ENCODE results near the gene RWDD4.

RWDD4 gene

GRCh38 chr4:183610613-183611012 is 48.4 kb downstream of the RWDD4 start:
- no peak overlapping the region for H3K4me3 ChIP-seq (ENCODE audit: control insufficient read depth, low read depth, low read length)
- DNase-seq (ENCODE audit: low read depth), result no peak
- TF ChIP-seq, protein P1, sequence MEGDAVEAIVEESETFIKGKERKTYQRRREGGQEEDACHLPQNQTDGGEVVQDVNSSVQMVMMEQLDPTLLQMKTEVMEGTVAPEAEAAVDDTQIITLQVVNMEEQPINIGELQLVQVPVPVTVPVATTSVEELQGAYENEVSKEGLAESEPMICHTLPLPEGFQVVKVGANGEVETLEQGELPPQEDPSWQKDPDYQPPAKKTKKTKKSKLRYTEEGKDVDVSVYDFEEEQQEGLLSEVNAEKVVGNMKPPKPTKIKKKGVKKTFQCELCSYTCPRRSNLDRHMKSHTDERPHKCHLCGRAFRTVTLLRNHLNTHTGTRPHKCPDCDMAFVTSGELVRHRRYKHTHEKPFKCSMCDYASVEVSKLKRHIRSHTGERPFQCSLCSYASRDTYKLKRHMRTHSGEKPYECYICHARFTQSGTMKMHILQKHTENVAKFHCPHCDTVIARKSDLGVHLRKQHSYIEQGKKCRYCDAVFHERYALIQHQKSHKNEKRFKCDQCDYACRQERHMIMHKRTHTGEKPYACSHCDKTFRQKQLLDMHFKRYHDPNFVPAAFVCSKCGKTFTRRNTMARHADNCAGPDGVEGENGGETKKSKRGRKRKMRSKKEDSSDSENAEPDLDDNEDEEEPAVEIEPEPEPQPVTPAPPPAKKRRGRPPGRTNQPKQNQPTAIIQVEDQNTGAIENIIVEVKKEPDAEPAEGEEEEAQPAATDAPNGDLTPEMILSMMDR (IDR thresholded peaks at IDR 0.05; ENCODE audit: control insufficient read depth, insufficient read depth, low read depth, low read length, missing control alignments), result no peak

GRCh38 chr4:183610033-183610432 is 49.0 kb downstream of the RWDD4 start:
- TF ChIP-seq, protein P1 (IDR thresholded peaks at IDR 0.05; ENCODE audit: control insufficient read depth, insufficient read depth, low read depth, low read length, missing control alignments), result no peak
- no peak for DNase-seq (ENCODE audit: low read depth)

GRCh38 chr4:183609151-183609550 is 49.8 kb downstream of the RWDD4 start:
- no peak for DNase-seq (ENCODE audit: low read depth)
- TF ChIP-seq, protein P1 (IDR thresholded peaks at IDR 0.05; ENCODE audit: control insufficient read depth, insufficient read depth, low read depth, low read length, missing control alignments), result no peak
- H3K4me3 ChIP-seq (ENCODE audit: control insufficient read depth, low read depth, low read length), result no peak overlapping the region

More at GRCh38 chr4:183610033-183610432, 49.0 kb downstream of the RWDD4 start:
- H3K4me3 ChIP-seq (ENCODE audit: control insufficient read depth, low read depth, low read length), result no peak overlapping the region

DNA sequence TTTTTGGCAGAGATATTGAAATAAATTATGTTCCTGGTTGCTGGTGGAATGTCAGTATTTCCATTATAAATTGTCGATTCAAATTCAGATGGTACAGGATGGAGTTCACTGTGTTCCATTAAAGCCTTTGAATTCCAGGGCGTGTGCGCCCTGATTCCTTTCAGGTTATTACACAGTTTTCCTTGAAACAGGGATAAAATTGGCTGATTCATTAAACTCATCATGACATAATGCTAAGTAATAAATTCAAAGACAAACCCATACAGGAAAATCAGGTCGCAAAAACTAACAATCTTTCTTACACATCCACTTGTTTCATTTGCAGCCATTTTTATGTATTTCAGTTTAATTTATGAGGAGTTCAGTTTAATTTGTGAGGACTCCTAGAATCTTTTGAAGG is 51.1 kb downstream of the RWDD4 start:
- TF ChIP-seq, protein P1 (IDR thresholded peaks at IDR 0.05; ENCODE audit: control insufficient read depth, insufficient read depth, low read depth, low read length, missing control alignments), result no peak
- no peak for DNase-seq (ENCODE audit: low read depth)
- no peak overlapping the region for H3K4me3 ChIP-seq (ENCODE audit: control insufficient read depth, low read depth, low read length)

GRCh38 chr4:183602557-183603027 is 56.4 kb downstream of the RWDD4 start:
- DNase-seq (ENCODE audit: low read depth), result no peak

GRCh38 chr4:183601381-183601780 is 57.6 kb downstream of the RWDD4 start:
- TF ChIP-seq, protein P1 (IDR thresholded peaks at IDR 0.05; ENCODE audit: control insufficient read depth, insufficient read depth, low read depth, low read length, missing control alignments), result no peak
- H3K4me3 ChIP-seq (ENCODE audit: control insufficient read depth, low read depth, low read length), result no peak overlapping the region
- no peak for DNase-seq (ENCODE audit: low read depth)

More at GRCh38 chr4:183602557-183603027, 56.4 kb downstream of the RWDD4 start:
- TF ChIP-seq, protein P1 (IDR thresholded peaks at IDR 0.05; ENCODE audit: control insufficient read depth, insufficient read depth, low read depth, low read length, missing control alignments), result peak; percentile 48
- no peak overlapping the region for H3K4me3 ChIP-seq (ENCODE audit: control insufficient read depth, low read depth, low read length)

All from AG09309 (cell line).